Stimulated activated CD4-positive, alpha-beta T cell treated with anti-CD3 and anti-CD28 coated beads, Interleukin-2, amount 100 ng/mL, for 48 hours (primary cell): ENCODE results near the gene COX6B1.
"Not testable (repeated sequence)": the region's sequence is repeated elsewhere in the genome, so short reads cannot be mapped to it uniquely, and the experiment has no call there.

Experiments
- DNase-seq, 2 donors: peaks; one replicate each; pipeline ENCODE4 v3.0.0-alpha.2; 2020

COX6B1 gene, protein sequence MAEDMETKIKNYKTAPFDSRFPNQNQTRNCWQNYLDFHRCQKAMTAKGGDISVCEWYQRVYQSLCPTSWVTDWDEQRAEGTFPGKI

GRCh38 chr19:35648017-35648961 lies at the start of gene COX6B1:
Gene COX6B1, plus strand, starts transcription at chr19:35648323. Its CDS starts 2,921 bp downstream, at chr19:35651244.
- peak; percentile 82 to 84 for DNase-seq

- no peak for DNase-seq
Observed at GRCh38 chr19:35601971-35602370, 46.2 kb upstream of the COX6B1 start.

DNA sequence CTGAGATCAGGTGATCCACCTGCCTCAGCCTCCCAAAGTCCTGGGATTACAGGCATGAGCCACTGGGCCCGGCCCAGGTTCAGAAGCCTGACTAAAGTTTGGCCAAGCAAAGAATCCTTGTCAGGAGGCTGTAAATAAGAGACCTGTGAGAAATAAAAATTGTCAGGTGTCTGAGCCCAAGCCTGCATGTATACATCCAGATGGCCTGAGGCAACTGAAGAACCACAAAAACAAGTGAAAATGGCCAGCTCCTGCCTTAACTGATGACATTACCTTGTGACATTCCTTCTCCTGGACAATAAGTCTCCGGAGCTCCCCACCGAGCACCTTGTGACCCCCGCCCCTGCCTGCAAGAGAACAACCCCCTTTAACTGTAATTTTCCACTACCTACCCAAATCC lies 43.7 kb upstream of the COX6B1 start:
- DNase-seq, result not testable (repeated sequence)

GRCh38 chr19:35607170-35607569 lies 41.0 kb upstream of the COX6B1 start:
- not testable (repeated sequence) for DNase-seq

DNA sequence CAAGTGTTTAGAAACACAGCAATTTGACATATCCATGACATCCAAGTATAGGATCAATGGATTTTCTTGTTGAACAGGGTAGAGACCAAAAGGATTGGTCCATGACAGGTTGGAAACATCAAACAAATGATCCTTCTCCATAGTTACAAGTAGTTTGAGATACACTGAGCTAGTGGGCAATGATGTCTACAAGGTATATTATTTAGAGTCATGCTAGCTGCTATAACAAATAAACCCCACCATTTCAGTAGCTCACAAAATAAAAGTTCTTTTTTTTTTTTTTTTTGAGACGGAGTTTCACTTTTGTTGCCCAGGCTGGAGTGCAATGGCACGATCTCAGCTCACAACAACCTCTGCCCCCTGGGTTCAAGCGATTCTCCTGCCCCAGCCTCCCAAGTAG lies 40.5 kb upstream of the COX6B1 start:
- DNase-seq, result no peak

GRCh38 chr19:35608251-35608650 lies 39.9 kb upstream of the COX6B1 start:
- no peak for DNase-seq

GRCh38 chr19:35609851-35610353 lies 38.2 kb upstream of the COX6B1 start:
- no peak for DNase-seq

DNA sequence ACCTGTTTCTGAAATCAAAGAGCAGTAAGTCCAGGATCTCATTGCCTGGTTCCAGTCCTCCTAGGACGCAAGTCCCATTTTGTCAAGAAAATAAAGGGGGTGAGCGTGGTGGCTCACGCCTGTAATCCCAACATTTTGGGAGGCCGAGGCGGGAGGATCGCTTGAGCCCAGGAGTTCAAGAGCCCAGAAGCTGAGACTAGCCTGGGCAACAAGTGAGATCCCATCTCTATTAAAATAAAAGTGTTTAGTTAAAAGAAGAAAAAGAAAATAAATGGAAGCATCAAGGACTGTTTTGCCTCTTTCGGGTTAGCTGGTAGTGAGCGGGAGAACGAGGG lies 35.9 kb upstream of the COX6B1 start:
- DNase-seq, result no peak

DNA sequence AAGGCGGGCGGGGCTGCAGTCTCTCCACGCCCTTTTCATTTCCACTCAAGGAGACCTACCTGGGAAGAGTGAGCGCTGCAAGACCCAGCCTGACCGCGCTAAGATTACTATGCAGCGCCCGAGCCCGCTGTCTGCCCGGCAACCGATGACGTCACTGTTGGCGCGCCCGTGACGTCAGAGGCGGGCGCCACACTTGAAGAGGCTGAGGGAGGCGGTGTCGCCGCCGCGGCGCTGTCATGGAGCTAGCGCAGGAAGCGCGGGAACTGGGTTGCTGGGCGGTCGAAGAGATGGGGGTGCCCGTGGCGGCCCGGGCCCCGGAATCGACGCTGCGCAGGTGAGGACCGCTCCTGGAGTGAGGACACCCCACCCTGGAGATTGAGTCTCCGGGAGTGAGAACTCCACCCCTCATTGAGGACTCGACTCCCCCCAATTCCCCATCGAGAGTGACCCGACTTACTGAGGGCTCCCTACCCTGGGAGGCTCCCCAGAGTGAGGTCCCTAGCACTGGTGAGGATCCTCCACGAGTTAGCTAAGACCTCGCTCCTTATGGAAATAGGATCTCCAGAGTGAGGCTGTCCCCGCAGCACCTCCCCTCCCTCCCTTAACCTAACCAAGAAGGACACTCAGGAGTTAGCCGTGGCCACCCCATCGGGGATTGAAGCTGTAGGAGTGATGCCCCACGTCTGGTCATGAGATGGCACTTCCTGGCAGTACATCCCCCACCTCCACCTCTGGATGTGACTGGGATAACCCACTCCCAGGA lies 35.4 kb upstream of the COX6B1 start, which contains the start of gene HAUS5:
Gene HAUS5, plus strand, starts transcription at position 177 of the 763 bp plus-strand sequence. Its CDS starts 60 bp downstream, at position 237.
- DNase-seq, result peak; percentile 97 to 99

- DNase-seq, result no peak
Observed at GRCh38 chr19:35613574-35613973, 34.5 kb upstream of the COX6B1 start.

DNA sequence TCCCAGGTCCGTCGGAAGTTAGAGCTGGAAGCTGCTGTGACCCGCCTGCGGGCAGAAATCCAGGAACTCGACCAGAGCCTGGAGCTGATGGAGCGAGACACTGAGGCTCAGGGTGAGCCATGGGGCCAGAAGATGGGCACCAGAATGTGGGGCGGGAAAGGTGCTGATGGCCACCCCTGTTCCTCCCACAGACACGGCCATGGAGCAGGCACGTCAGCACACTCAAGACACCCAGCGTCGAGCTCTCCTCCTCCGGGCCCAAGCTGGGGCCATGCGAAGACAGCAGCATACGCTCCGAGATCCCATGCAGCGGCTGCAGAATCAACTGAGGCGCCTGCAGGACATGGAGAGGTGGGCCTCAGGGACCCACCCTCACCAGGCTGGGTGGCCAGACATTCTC lies 33.1 kb upstream of the COX6B1 start:
- no peak for DNase-seq

GRCh38 chr19:35618857-35619256 lies 29.3 kb upstream of the COX6B1 start:
- no peak for DNase-seq

DNA sequence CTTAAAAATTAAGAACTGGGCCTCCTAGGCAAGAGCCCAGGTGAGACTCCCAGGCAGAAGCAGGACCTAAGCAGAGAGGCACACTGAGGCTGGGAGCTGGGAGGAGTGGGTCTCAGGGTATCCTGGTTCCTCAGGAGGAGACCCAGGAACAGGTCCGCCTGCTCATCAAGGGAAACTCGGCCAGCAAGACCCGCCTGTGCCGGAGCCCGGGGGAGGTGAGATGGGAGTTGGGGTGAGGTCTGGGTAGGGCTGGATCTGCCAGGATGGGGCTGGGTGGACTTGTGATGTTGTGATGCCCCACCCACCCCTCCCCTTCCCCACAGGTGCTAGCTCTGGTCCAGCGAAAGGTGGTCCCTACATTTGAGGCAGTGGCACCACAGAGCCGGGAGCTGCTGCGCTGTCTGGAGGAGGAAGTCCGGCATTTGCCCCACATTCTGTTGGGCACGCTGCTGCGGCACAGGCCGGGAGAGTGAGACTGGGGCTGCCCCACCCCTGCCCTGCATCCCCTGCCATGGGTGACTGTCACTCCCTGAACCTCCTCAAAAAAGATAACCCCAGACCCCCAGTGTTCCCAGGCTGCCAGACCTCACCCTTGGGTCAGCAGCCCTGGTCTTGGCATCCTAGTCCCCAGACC lies 28.7 kb upstream of the COX6B1 start:
- no peak for DNase-seq

DNA sequence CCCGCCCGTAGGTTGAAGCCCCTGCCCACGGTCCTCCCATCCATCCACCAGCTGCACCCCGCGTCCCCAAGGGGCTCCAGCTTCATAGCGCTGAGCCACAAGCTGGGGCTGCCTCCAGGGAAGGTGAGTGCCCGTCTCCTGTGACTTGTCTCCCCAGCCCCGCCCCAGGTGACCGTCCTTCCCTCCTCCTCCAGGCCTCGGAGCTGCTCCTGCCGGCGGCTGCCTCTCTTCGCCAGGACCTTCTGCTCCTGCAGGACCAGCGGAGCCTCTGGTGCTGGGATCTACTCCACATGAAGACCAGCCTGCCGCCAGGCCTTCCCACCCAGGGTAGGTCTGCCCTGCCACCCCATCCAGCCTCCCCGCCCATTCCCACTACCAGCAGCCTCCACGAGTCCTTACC lies 28.1 kb upstream of the COX6B1 start:
- no peak for DNase-seq

GRCh38 chr19:35621708-35622107 lies 26.4 kb upstream of the COX6B1 start:
- DNase-seq, result no peak

GRCh38 chr19:35622750-35623149 lies 25.4 kb upstream of the COX6B1 start:
- DNase-seq, result no peak

DNA sequence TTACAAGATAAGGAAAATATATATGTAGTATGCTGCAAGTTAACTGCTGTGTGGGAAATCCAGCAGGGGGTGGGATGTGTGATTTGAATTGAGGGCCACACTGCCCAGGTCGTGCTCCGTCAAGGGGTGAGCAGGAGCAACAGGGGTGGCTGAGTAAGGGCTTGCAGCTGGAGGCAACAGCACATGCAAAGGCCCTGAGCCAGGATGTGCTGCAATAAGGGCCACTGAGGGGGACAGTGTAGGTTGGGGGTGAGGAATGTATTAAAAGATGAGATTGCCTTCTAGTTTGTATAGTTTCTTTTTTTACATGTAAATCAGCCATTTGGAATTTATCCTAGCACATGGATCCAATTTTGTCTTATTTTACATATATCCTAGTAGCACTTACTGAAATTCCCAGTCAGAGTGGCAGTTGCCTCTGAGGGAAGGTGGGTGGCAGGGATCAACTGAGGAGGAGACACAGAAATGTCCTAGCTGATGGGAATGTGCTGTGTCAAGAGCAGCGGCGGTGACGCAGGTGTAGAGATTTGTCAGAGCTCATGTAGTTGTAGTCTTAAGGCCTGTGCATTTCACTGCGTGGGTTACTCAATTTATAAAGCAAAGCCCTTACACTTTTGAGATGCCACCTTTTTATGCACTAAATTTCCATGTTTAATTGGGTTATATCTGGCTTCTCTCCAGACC lies 24.7 kb upstream of the COX6B1 start:
- no peak for DNase-seq

DNA sequence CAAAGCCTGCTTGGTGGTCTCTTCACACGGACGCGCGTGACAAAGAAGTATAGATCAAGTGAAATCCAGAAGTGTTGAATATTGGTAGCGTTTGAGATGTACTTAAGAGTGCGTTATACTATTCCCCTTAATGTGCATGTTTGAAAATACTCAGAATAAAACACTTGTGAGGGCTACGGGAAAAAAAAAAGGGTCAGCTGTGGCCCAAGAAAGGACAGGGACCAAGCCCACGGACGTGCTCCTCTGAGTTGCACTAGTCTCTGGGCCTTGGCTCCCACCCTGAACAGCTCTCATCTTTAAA lies 19.9 kb upstream of the COX6B1 start:
- no peak for DNase-seq

GRCh38 chr19:35628565-35629331 lies 19.4 kb upstream of the COX6B1 start, which contains the start of gene RBM42:
Gene RBM42, plus strand, starts transcription at chr19:35629036. Its CDS starts 118 bp downstream, at chr19:35629154.
- peak; percentile 92 to 96 for DNase-seq

DNA sequence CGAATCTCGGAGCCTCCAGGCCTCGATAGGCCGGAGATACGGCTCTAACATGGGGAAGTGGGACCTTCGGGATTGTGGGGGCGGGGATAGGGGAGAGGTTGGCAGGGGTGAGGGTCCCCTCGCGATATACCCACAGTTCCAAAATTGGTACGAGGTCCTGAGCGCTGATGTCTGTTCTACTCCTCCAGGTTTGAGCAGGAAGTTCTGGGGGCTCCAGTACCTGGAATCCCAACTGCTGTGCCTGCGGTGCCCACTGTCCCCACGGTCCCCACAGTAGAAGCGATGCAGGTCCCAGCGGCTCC lies 18.8 kb upstream of the COX6B1 start:
- no peak for DNase-seq

DNA sequence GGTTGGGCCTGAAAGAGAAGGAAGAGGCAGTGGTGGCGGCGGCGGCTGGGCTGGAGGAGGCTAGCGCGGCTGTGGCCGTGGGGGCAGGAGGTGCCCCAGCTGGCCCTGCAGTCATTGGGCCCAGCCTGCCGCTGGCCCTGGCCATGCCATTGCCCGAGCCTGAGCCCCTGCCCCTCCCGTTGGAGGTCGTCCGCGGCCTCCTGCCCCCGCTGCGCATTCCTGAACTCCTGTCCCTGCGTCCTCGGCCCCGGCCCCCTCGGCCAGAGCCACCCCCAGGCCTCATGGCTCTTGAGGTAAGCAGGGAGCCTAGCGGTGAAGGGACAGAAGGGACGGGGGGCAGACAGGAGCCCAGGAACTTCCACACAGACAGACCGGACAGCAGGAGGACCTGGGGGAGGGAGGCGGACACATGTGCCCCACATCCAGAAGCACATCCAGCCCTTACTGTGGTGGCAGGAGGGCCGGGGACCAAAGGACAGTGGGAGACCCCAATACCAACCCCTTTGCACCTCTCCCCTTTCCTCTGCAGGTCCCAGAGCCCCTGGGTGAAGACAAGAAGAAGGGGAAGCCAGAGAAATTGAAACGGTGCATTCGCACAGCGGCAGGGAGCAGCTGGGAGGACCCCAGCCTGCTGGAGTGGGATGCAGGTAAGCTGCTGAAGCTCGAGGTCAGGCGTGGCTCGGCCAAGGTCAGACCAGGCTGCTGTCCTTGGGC lies 14.2 kb upstream of the COX6B1 start:
- no peak for DNase-seq
